WTC11 (cell line): Measurements from ENCODE around the gene ARAP1.

Experiments used
- TF ChIP-seq, protein P1 (sequence below): sonication (generic); formaldehyde crosslinking; IDR thresholded peaks from 2 replicates; pipeline ENCODE4 v1.8.1; 2022; ENCODE audit warnings: low read depth, mild to moderate bottlenecking, moderate library complexity, missing genetic modification reagents, borderline replicate concordance
- TF ChIP-seq, protein P2 (sequence below): sonication (generic); formaldehyde crosslinking; IDR thresholded peaks from 2 replicates; pipeline ENCODE4 v1.8.1; 2023; ENCODE audit warnings: mild to moderate bottlenecking, moderate library complexity, missing genetic modification reagents
- TF ChIP-seq, protein P3 (sequence below): fragments of 200-600 bp; IDR thresholded peaks from 2 replicates; pipeline ENCODE4 v1.8.0; 2022; ENCODE audit warnings: antibody characterized with exemption

DNA sequence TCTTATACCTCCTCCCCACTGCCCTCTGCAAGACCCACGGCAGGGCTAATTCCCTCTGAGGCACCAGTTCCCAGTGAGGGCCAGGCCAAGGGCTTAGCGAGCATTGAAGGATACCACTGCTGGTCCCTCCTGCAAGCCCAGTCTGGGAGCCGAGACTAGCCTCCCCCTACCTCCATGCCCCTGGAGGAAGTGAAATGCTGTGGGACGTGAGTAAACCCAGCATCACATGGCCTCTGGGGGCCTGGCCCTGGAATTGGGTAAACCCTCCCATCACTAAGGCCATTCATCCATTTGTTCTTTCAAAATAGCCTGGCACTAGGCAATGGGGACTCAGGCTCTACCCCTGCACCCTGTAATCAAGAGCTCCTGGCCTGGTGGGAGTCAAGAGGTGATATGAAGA, 24.7 kb downstream of the ARAP1 start:
- TF ChIP-seq, protein P1, sequence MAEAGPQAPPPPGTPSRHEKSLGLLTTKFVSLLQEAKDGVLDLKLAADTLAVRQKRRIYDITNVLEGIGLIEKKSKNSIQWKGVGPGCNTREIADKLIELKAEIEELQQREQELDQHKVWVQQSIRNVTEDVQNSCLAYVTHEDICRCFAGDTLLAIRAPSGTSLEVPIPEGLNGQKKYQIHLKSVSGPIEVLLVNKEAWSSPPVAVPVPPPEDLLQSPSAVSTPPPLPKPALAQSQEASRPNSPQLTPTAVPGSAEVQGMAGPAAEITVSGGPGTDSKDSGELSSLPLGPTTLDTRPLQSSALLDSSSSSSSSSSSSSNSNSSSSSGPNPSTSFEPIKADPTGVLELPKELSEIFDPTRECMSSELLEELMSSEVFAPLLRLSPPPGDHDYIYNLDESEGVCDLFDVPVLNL: no peak
- TF ChIP-seq, protein P2, sequence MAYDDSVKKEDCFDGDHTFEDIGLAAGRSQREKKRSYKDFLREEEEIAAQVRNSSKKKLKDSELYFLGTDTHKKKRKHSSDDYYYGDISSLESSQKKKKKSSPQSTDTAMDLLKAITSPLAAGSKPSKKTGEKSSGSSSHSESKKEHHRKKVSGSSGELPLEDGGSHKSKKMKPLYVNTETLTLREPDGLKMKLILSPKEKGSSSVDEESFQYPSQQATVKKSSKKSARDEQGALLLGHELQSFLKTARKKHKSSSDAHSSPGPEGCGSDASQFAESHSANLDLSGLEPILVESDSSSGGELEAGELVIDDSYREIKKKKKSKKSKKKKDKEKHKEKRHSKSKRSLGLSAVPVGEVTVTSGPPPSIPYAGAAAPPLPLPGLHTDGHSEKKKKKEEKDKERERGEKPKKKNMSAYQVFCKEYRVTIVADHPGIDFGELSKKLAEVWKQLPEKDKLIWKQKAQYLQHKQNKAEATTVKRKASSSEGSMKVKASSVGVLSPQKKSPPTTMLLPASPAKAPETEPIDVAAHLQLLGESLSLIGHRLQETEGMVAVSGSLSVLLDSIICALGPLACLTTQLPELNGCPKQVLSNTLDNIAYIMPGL: no peak
- TF ChIP-seq, protein P3, sequence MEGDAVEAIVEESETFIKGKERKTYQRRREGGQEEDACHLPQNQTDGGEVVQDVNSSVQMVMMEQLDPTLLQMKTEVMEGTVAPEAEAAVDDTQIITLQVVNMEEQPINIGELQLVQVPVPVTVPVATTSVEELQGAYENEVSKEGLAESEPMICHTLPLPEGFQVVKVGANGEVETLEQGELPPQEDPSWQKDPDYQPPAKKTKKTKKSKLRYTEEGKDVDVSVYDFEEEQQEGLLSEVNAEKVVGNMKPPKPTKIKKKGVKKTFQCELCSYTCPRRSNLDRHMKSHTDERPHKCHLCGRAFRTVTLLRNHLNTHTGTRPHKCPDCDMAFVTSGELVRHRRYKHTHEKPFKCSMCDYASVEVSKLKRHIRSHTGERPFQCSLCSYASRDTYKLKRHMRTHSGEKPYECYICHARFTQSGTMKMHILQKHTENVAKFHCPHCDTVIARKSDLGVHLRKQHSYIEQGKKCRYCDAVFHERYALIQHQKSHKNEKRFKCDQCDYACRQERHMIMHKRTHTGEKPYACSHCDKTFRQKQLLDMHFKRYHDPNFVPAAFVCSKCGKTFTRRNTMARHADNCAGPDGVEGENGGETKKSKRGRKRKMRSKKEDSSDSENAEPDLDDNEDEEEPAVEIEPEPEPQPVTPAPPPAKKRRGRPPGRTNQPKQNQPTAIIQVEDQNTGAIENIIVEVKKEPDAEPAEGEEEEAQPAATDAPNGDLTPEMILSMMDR: no peak
